Measurements from ENCODE around the gene CFAP298. TPM values are rescaled to one million over a fixed set of nuclear protein-coding genes. Genes with fewer than 3 reads are reported as not detected.

Gene CFAP298
- total RNA-seq, 1 experiment from 2014 or later = 35.5 TPM

- BruUV-seq (replicated peaks) = no TSS peak
Observed at GRCh38 chr21:32585042-32585710, 27.0 kb downstream of the CFAP298 start, which contains the start of gene TCP10L. TSS of gene TCP10L (minus strand) at chr21:32585523. CDS start at chr21:32584304, 1,219 bp downstream.

GRCh38 chr21:32584472-32584871 is 27.7 kb downstream of the CFAP298 start:
- no peak overlapping the region for H2AFZ ChIP-seq
- CTCF ChIA-PET = no interaction called here
- TF ChIP-seq EZH2 (IDR thresholded peaks at IDR 0.05; ENCODE audit: low read depth) (no peak), CTCF (conservative IDR thresholded peaks at IDR 0.05) (no peak)
- H3K9me2 ChIP-seq (ENCODE audit: insufficient read depth) = no peaks in the 10 kb centered on the region
- H3K9me3 ChIP-seq (ENCODE audit: insufficient read depth, low read depth) = no peaks in the 10 kb centered on the region
- no peaks in the 10 kb centered on the region for H3K4me1 ChIP-seq (replicated peaks; ENCODE audit: insufficient read depth)
- no peaks in the 10 kb centered on the region for H4K20me1 ChIP-seq (ENCODE audit: insufficient read depth)
- H3K4me3 ChIP-seq = no peak overlapping the region
- DNase-seq = no peak
- H3K27ac ChIP-seq = no peak overlapping the region
- POLR2A ChIA-PET (ENCODE audit: unreplicated experiment) = no interaction called here
- no TSS peak for BruUV-seq (replicated peaks)
- no peaks in the 10 kb centered on the region for H3K36me3 ChIP-seq (ENCODE audit: low read depth)
- H3K27me3 ChIP-seq (ENCODE audit: insufficient read depth, low read depth) = peaks cover 25% of the 10 kb centered on the region
- H3F3A ChIP-seq (ENCODE audit: insufficient read depth, low read depth) = no peaks in the 10 kb centered on the region
- H3K4me2 ChIP-seq = no peak overlapping the region
- H3K79me2 ChIP-seq (ENCODE audit: low read depth) = no peaks in the 10 kb centered on the region
- intact Hi-C loops (cut with micrococcal nuclease; ENCODE audit: unreplicated experiment) = no loop called here

More at GRCh38 chr21:32585042-32585710, 27.0 kb downstream of the CFAP298 start, which contains the start of gene TCP10L:
- Histone ChIP-seq H3K4me2 (no peak within 1 kb of the TSS), H2AFZ (no peak within 1 kb of the TSS), H3F3A (ENCODE audit: insufficient read depth, low read depth) (no peaks in the 10 kb centered on the region), H4K20me1 (ENCODE audit: insufficient read depth) (no peaks in the 10 kb centered on the region), H3K36me3 (ENCODE audit: low read depth) (no peaks in the 10 kb centered on the region), H3K4me1 (replicated peaks; ENCODE audit: insufficient read depth) (no peaks in the 10 kb centered on the region), H3K9me2 (ENCODE audit: insufficient read depth) (no peaks in the 10 kb centered on the region), H3K9me3 (ENCODE audit: insufficient read depth, low read depth) (no peaks in the 10 kb centered on the region), H3K27ac (no peak within 1 kb of the TSS), H3K4me3 (no peak within 1 kb of the TSS), H3K27me3 (ENCODE audit: insufficient read depth, low read depth) (peaks cover 21% of the 10 kb centered on the region), H3K79me2 (ENCODE audit: low read depth) (no peaks in the 10 kb centered on the region)
- intact Hi-C loops (cut with micrococcal nuclease; ENCODE audit: unreplicated experiment) = no loop called here
- ChIA-PET POLR2A (ENCODE audit: unreplicated experiment) (no interaction called here), CTCF (no interaction called here)
- no peak for TF ChIP-seq EZH2 (IDR thresholded peaks at IDR 0.05; ENCODE audit: low read depth)
- no peak for TF ChIP-seq CTCF (conservative IDR thresholded peaks at IDR 0.05)
- no peak for DNase-seq

- no peak overlapping the region for H3K27ac ChIP-seq
- no peak overlapping the region for H3K4me3 ChIP-seq
- H3K9me3 ChIP-seq (ENCODE audit: insufficient read depth, low read depth) = no peaks in the 10 kb centered on the region
- H2AFZ ChIP-seq = no peak overlapping the region
- TF ChIP-seq CTCF (conservative IDR thresholded peaks at IDR 0.05) = no peak
- no peak for TF ChIP-seq EZH2 (IDR thresholded peaks at IDR 0.05; ENCODE audit: low read depth)
- H3K36me3 ChIP-seq (ENCODE audit: low read depth) = no peaks in the 10 kb centered on the region
- BruUV-seq (replicated peaks) = no TSS peak
- H3K4me2 ChIP-seq = no peak overlapping the region
- intact Hi-C loops (cut with micrococcal nuclease; ENCODE audit: unreplicated experiment) = no loop called here
- H3K79me2 ChIP-seq (ENCODE audit: low read depth) = no peaks in the 10 kb centered on the region
- peaks cover 31% of the 10 kb centered on the region for H3K27me3 ChIP-seq (ENCODE audit: insufficient read depth, low read depth)
- no peak for DNase-seq
- ChIA-PET POLR2A (ENCODE audit: unreplicated experiment) (no interaction called here), CTCF (interaction anchor here (0.5 kb wide), 1 partner anchor 294 kb away, joined by 3 read pairs; no protein-coding TSS in a partner anchor)
- H3F3A ChIP-seq (ENCODE audit: insufficient read depth, low read depth) = no peaks in the 10 kb centered on the region
- no peaks in the 10 kb centered on the region for H4K20me1 ChIP-seq (ENCODE audit: insufficient read depth)
- H3K4me1 ChIP-seq (replicated peaks; ENCODE audit: insufficient read depth) = no peaks in the 10 kb centered on the region
- H3K9me2 ChIP-seq (ENCODE audit: insufficient read depth) = no peaks in the 10 kb centered on the region
Observed at GRCh38 chr21:32581732-32582131, 30.4 kb downstream of the CFAP298 start.
